ENCODE results near the gene TRDMT1.

TRDMT1 gene

GRCh38 chr10:17200912-17201793, at the start of gene TRDMT1:
Gene TRDMT1, minus strand, starts transcription at chr10:17201672. Its CDS starts 38 bp downstream, at chr10:17201634.
- no peak for FAIRE-seq

GRCh38 chr10:17250736-17251135, 49.3 kb upstream of the TRDMT1 start:
- no peak for FAIRE-seq

- no peak for FAIRE-seq
Observed at GRCh38 chr10:17249820-17250219, 48.3 kb upstream of the TRDMT1 start.

- no peak for FAIRE-seq
Observed at GRCh38 chr10:17248964-17249363, 47.5 kb upstream of the TRDMT1 start.

- FAIRE-seq: no peak
Observed at GRCh38 chr10:17247210-17247609, 45.7 kb upstream of the TRDMT1 start.

GRCh38 chr10:17244700-17245365, 43.4 kb upstream of the TRDMT1 start:
- no peak for FAIRE-seq

- no peak for FAIRE-seq
Observed at GRCh38 chr10:17241611-17242333, 40.3 kb upstream of the TRDMT1 start.

GRCh38 chr10:17240616-17241015, 39.1 kb upstream of the TRDMT1 start:
- no peak for FAIRE-seq

GRCh38 chr10:17240096-17240495, 38.6 kb upstream of the TRDMT1 start:
- FAIRE-seq: no peak

GRCh38 chr10:17239345-17240085, 38.0 kb upstream of the TRDMT1 start:
- FAIRE-seq: no peak

GRCh38 chr10:17238445-17239291, 37.2 kb upstream of the TRDMT1 start:
- FAIRE-seq: peak; percentile 41

- no peak for FAIRE-seq
Observed at GRCh38 chr10:17237915-17238444, 36.5 kb upstream of the TRDMT1 start.

GRCh38 chr10:17237149-17237527, 35.7 kb upstream of the TRDMT1 start:
- FAIRE-seq: peak; percentile 29

- no peak for FAIRE-seq
Observed at GRCh38 chr10:17236468-17237148, 35.1 kb upstream of the TRDMT1 start.

- no peak for FAIRE-seq
Observed at GRCh38 chr10:17235136-17235535, 33.7 kb upstream of the TRDMT1 start.

- no peak for FAIRE-seq
Observed at GRCh38 chr10:17234431-17234945, 33.0 kb upstream of the TRDMT1 start.

GRCh38 chr10:17233286-17233991, 32.0 kb upstream of the TRDMT1 start:
- FAIRE-seq: no peak

- FAIRE-seq: no peak
Observed at GRCh38 chr10:17232276-17232960, 30.9 kb upstream of the TRDMT1 start.

- no peak for FAIRE-seq
Observed at GRCh38 chr10:17231788-17232187, 30.3 kb upstream of the TRDMT1 start.

All from endometrium (tissue), 2 donors.